HG03159 (cell line): ENCODE data around the gene CCDC178.

Experiments
- ATAC-seq: cut with Tn5 transposase; IDR thresholded peaks from one replicate; pipeline ENCODE4 v1.9.1; 2021; ENCODE audit warnings: mild to moderate bottlenecking, moderate library complexity; ENCODE audit not compliant: unreplicated experiment

CCDC178 gene

GRCh38 chr18:32891797-32892196 lies 548.7 kb downstream of the CCDC178 start:
- ATAC-seq, result no peak

GRCh38 chr18:32891130-32891529 lies 549.4 kb downstream of the CCDC178 start:
- peak; percentile 83 for ATAC-seq

GRCh38 chr18:32889615-32890593 lies 550.6 kb downstream of the CCDC178 start:
- ATAC-seq, result no peak

- no peak for ATAC-seq
These were observed 552.2 kb downstream of the CCDC178 start for GRCh38 chr18:32888306-32888705.
